ENCODE results near the gene DUSP6.

The DUSP6 gene

DNA sequence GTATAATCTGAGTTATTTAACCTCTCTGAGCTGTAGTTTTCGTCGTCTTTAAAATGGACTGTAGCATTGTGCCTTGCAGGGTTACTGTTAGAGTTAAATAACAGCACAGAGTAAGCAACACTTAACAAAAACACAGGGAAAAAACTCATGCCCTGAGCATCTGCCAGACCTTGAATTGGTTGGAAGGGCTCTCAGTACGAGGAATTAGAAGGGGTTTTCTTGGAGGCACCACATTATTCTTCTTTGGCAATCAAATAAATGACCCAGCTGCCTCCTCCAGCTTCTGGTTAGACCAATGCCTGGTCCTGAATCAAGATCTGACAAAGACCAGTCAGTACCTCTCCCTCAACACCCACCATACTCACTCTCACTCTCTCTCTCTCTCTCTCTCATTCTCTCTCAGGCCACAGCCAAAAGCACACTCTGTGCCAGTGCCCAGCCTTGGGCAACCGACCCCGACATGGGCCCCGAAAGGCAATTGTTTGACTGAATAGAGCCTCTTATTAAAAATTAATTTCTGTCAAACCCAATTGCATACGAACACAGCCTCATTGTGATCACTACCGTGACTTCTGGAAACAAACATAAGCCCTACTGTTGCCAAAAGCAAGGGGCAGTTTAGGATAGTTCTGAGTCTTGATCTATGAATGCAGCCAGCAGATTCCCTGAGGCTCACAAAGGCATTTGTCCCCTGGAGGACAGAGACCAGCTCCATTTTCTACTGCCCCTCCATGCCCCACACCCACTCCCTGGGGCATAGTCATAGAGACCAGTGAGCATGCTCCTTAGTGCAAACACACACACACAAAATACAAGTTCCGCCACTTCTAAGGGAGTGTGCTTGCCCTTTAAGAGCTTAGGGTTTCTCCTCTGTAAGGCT is 23.9 kb downstream of the DUSP6 start:
- no peak for DNase-seq

DNA sequence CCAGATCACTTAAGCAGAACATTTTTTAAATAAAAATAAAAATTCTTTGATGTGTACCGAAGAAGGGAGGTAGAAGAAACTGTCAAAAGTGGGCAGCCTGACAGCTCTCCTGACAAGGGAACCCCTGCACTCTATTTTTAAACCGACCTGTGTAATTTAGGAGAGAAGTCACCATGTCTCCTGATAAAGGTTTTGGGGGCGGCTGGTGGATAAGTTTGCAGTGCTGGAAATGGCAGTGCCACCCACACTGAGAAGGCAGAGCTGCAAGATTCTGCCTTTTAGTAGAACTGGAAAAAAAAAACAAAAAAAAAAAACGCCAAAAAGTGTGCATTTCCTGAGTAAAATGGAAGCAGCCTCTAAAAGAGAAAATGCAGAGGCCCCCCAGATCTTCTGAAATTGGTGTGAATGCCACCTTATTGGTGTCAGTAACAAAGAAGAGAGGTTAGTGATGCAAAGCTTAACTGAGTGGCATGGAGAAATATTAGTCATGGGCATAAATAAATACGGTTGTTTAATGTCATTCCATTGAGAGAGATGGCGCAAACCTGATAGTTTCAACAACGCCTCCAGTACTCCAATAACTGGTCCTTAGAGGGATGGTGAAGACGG is 24.7 kb downstream of the DUSP6 start:
- no peak for DNase-seq

DNA sequence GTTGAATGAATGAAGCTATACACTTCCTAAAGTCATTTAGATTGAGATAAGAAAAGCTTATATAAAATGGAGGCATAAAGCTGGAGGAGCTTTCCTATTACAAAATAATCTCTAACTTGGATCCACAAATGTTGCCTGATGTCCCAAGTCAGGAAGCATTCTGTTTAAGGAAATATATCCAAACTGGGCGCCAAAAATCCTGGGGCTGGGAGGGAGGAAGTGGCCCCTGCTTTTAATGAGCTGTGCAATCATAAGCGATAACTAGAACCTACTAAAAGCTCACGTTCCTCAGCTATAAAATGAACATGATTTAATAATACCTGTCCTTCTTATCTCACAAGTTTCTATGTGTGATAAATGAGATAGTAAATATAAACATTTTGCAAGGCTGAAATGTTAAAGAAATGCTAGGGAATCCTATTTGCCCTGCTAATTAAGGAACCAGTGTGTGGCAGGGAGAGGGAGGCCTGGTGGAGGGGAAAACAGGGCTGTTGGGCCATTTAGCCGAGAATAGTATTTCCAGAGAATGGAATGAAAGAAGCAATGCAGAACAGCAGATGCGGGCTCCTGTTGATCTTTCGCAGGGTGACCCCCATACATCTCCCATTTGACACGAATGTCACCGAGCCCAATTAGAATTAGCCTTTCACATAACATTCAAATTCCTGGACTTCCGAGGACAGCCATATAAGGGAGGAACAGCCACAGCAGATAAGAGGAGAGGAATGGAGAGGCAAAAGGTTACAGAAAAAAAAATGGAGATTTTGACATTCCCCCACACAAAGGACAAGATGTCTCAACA is 25.9 kb downstream of the DUSP6 start:
- DNase-seq = no peak

DNA sequence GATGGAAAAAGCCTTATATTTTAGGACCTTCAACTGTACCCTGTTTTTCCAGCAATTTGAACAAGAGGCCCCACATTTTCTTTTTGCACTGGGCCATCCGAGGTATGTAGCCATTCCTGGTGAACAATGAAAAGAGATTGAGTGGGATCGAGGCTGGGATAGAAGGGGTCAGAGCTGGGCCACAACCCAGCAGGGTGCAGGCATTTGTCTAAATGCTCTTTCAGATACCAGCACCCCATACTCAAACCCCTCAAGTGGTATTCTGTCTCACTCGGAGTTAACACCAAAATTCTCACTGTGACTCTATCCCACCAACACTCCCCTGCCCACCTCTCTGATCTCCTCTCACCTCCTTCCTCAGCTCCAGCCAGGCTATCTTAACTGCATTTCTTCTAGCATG is 26.8 kb downstream of the DUSP6 start:
- no peak for DNase-seq

DNA sequence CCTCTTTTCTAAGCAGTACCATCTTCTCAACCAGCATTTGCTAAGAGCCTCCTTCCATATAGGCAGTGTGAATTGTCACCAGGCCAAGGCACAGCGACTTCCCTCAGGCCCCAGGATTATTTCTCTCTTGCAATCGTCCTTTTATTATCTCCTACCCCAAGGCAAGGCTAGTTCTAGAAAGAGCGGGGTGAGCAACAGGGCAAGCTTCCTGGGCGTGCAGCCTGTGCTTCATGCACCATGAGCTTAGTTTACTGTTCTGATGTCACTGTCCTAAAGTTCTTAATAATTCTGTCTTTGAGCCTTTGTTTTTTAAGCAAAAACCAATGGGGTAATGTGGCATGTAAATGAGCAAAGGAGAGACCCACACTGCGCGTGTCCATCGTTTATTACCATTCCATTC is 27.9 kb downstream of the DUSP6 start:
- DNase-seq = no peak

DNA sequence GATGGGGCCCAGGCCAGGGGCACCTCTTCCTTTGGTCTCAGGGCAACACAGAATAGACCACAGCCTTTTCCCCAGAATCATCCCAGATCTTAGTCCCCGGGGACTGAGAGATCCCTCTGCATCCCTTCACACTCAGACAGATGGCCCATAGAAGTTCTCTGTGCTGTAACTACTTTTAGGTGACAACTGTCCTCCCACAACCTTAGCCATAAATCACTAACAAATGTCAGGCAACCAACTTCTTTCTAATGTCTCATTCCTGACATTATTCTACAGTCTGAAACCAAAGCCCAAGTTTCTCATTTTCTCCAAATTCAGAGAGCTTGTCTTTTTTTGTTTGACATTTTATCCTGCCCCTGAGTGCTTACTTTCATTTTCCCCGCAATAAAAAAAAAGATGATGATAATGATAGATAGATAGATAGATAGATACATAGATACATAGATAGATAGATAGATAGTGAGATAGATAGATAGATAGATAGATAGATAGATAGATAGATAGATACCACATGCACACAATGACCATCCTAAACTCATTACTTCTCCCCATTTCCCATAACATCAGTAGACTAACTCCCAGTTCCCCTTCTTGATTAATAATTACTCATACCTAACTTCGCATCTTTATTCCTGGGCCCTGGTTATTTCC is 28.6 kb downstream of the DUSP6 start:
- no peak for DNase-seq

DNA sequence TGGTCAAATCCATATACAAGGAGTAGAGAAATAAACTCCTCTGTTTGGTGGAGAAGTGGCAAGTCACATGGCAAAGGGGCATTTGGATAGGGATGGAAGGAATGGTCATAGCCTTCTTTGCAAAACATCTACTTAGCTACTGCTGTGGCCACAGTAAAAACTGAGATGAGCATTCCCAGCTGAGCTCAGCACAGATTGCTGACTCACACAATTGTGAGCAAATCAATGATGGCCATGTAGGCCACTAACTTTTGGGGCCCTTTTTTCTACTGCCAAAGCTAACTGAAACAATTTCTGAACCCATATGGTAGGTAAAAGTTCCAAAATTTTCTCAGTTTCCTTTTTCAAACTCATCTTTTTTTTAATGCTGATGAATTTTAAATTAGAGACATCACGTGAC is 31.6 kb downstream of the DUSP6 start:
- DNase-seq = no peak

DNA sequence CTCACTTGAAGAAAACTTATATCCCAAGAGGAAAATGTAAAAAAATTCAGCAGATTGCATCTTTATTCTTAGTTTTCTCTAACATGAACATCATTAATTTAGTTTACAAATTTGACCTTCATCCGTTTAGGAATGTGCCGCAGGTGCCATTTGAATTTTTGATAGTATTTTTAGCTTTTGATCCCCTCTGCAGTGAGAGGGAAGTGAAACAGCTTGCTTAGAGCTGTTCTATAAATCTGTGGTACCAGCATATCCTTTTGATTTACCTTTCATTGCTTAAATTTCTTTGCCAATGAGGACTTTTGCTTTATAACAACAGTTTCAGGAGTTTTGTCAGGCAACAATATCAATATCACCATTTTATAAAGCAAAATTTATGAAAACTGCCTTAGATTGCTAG is 32.7 kb downstream of the DUSP6 start:
- DNase-seq = no peak

DNA sequence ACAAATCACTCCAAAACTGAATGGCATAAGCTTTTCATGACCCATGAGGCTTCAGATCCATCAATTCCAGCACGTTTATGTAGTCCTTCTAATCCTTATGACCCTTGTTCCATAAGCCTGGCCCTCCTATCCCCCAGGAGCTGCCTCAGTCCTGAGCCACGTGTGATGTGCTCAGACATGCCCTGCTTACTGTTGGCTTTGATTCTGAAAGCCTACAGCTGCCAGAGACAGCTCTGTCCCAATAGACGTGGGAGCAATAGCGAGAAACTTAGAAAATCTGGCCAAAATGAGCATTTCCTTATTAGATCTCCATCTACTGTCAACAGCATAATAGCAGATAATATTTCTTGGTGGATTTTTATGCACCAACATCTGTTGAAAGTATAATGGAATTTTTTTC is 33.2 kb downstream of the DUSP6 start:
- DNase-seq = no peak

DNA sequence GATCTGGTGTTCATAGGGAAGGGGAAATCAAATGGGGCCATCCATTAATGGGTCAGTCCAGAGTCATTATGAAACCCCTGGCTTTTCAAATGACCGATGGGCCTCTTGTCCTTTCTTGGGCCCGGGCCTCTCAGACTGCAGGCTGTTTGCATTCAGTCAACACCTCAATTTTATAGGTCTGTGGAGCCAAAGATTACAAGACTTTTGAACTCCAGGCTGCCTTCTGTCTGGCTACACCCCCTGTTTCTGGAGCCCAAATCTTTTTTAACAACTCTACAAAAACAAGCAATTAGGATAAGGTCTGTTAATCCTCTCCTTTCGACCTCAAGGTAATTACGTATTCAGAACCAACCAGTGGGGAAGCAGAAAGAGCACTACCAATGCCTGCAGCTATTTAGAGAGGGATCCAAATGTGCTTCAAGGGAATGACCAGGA is 35.6 kb downstream of the DUSP6 start:
- DNase-seq = no peak

DNA sequence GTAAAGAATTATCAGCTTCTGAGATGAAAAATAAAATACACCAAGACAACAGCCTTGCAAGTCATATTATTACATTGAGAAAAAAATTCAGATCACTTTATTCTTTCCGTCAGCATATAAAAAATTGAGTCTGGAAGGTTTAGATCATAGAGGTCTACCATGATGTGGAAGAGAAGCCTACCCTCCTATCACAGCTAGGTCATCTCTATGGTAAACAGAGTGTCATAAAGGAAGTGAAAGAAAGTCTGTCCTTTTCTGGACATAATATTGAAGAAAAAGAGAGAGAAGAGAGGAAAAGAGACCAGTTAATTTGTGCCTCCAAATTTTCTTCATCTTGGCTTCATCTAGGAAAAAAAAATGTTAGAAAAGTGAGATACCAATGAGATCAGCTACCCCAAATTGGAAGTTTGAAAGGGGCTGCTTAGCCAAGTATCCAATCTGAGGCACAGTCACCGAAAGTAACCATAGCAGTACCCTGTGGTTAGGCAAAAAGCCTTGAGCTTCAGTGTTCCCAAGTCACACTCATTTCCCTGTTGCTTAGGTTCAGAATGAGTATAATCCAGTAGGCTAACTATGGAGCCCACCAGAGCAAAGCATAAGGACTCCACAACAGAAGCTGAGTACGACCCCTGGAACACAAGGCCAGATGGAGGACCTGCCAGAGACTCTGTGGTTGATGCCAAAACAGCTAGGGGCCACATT is 38.1 kb downstream of the DUSP6 start:
- DNase-seq = peak; percentile 32

DNA sequence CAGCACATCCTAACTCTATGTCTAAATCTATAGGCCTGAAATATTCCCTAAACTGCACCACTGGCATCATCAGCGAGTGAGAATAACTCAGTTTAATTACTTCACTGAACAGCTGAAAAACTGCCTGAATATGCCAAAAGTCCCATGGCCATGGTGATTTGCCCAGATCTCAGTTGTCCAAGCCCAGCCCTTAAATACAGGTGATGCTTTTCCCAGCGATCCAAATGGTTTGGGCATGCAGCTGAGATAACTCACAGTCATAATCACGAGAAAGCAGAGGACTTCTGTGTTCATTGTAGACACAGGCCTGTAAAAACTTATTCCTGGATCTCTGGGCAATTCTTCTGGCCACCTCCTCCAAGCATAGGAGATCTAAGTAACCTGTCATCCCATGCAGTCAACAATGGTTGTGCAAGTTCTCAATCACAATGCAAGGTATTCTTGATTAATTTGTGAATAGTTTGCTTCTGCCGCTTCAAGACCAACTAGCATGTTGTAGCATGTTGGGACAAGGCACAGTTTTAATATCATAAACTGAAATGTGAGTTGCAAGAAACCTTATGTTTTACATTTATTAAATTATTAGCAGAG is 40.5 kb downstream of the DUSP6 start:
- no peak for DNase-seq

DNA sequence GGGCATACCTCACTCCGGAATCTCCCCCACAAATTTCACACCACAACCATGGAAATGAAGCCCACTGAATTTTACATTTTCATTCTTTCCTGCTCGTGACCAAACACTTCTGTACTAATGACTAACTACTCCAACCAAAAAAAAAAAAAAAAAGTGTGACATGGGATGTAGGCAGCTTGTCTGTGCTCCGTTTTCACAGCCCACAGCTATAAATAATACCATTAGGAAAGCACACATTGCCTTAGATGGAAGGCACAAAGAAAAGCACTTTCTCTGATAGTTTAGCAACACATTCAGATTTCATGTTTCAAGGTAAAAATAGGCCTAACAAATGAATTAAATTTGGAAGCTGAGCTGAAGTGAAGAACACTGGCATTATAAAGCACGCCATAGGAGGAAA is 42.5 kb downstream of the DUSP6 start:
- DNase-seq = no peak

DNA sequence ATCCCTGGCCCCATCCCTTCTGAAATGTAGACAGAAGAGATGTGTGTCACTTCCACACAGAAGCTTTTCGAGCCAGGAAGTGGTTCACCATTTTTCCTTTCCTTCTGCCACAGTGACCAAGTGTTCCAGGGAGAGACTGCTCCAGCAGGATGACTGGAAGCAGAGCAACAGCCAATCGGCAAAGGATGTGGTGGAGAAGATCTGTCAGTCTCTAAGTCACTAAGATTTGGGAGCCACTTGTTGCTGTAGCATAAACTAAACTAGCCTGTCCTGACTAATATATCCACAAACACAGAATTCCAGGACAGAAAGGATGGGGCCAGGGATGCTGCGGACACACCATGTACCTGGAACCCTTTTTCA is 42.9 kb downstream of the DUSP6 start:
- DNase-seq = no peak

DNA sequence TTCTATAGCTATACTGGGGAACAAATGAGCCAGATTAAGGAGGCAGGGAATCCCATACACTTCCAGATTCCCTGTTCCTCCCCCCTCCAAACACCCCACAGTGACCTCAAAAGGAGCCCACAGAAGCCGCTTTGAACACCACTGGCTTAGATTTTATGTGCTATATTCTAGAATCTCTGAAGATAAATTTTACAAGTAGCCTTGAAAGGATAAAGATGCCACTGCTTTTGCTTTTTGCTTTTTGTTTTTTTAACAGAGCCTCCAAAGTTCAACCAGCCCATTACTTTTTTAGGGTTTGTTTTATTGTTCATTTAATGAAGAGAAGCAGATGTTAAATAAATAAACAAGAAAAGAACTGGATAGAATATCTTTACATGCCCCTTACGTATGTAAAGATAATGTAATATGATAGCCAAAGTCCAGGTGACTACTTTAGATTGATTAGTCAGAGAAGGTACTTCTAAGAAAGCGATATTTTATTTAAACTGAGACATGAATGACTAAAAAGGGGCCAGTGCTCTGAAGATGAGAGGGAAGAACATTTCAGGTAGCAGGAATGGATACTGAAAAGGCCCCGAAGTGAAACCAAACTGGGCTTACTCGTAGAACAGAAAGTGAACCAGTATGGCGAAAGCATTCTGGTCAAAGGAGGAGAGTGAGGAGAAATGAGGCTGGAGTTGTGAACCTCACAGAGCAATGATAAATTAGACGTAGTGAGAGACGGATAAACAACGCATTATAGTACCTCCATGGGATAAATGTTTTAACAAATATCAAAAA is 44.6 kb downstream of the DUSP6 start:
- DNase-seq = peak; percentile 43

DNA sequence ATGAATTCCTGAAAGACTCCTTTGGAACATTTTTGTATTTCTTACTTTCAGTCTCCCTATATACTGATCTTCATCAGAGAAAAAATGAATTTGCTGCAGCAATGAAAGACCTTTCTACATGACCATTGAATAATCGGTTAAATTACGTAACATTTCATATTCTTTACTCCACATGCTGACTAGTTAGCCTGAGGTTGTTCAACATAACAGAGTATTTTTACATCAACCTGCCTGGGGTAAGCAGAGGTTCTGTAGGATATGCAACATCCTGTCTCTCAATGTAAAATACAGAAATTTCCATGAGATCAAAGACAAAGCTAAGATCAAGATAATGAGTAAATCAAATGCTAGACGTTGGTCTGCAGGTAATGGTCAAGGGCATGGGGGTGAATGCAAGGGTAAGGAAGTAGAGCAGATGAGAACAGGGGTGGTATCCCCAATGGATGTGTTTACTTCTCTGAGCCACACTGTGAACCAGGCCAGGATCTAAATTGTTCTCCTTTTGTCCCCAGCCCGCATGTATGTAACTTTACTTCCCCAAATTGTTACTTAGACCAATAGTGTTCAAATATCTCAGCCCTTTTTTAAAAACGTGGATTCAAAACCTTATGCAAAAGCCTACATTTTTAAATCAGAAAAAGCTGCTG is 45.4 kb downstream of the DUSP6 start:
- DNase-seq = peak; percentile 40

DNA sequence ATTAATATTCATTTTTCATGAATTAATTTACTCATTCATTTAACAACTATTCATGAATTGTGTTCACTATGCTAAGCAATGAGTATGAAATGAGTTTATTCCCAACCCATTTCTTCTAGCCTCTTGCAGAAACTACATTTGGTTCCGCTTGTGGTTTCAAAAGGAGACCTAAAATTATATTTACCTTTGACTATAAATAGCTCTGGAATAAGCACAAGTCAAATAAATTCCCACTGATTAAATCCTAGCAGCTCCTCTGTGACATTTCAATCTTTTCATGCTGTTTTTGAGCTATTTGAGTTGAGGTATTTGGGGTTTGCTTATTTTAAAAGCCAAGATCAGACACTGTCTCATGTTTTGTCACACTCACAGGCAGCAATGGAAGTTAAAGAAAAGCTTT is 46.9 kb downstream of the DUSP6 start:
- DNase-seq = no peak

DNA sequence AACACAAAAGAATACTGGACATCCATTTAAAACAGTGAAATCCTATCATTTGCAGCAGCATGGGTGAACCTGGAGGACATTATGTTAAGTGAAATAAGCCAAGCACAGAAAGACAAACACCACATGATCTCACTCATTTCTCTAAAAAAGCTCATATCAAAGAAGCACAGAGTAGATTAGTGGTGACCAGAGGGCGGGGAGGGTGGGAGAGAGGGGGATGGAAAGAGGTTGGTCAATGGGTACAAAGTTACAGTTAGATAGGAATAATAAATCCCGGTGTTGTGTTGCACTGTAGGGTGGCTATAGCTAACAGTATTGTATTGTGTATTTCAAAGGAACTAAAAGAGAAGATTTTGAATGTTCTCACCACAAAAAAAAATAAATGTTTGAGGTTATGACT is 52.4 kb downstream of the DUSP6 start:
- DNase-seq = no peak

DNA sequence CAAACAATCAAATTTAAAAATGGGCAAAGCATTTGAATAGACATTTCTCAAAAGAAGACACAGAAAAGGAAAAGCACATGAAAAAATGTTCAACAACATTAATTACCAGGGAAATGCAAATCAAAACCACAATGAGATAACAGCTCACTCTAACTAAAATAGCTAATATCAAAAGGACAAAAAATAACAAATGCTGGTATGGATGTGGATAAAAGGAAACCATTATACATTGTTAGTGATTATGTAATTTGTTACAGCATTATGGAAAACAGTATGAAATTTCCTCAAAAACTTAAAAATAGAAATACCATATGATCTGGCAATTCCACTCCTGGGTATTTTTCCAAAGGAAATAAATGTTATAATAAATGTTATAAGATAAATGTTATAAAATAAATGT is 52.9 kb downstream of the DUSP6 start:
- no peak for DNase-seq
